Upper lobe of left lung (tissue), 6 donors: ENCODE results near the gene BRCA1. TPM values are rescaled to one million over a fixed set of nuclear protein-coding genes. Genes with fewer than 3 reads are reported as not detected.

ENCODE experiments used
- ATAC-seq, 2 donors: fragments of 200-7000 bp; cut with Tn5 transposase; one replicate each; pipeline ENCODE4 v1.9.1; 2022; ENCODE audit warnings: mild to moderate bottlenecking in 2 of 2, moderate library complexity in 2 of 2; ENCODE audit not compliant: low FRiP score in 2 of 2
- DNase-seq, 2 donors: peaks; one replicate each; pipeline ENCODE4 v3.0.0-alpha.2; 2019 to 2020
- H3K27ac ChIP-seq, 4 donors: fragments of 200-600 bp; sonication (generic); one replicate each; pipeline ENCODE4 v1.5.1; 2016 to 2019
- H3K27me3 ChIP-seq, 4 donors: fragments of 200-600 bp; sonication (generic); one replicate each; pipeline ENCODE4 v1.5.1; 2017 to 2019
- H3K36me3 ChIP-seq, 4 donors: fragments of 200-600 bp; sonication (generic); one replicate each; pipeline ENCODE4 v1.5.1; 2016 to 2019
- H3K4me1 ChIP-seq, 4 donors: fragments of 200-600 bp; sonication (generic); one replicate each; pipeline ENCODE4 v1.5.1; 2018 to 2019
- H3K4me3 ChIP-seq, 4 donors: fragments of 200-600 bp; sonication (generic); one replicate each; pipeline ENCODE4 v1.5.1; 2017 to 2019; ENCODE audit warnings: mild to moderate bottlenecking in 2 of 4, moderate library complexity in 1 of 4
- H3K9me3 ChIP-seq, 4 donors: fragments of 200-600 bp; sonication (generic); one replicate each; pipeline ENCODE4 v1.5.1; 2018 to 2019
- CTCF ChIP-seq, 6 experiments: fragments of 450-650 bp in 4 of 6; fragments of 200-600 bp in 2 of 6; sonication (generic) in 2 of 6; IDR thresholded peaks; one replicate each; pipeline ENCODE4 v1.5.1; 2016 to 2019; ENCODE audit warnings: antibody characterized with exemption in 6 of 6
- EP300 ChIP-seq, 4 donors: sonication (generic); formaldehyde crosslinking; IDR thresholded peaks; one replicate each; pipeline ENCODE4 v1.5.1; 2017; ENCODE audit warnings: antibody characterized with exemption in 4 of 4, control low read depth in 2 of 4
- POLR2A ChIP-seq, 4 donors: fragments of 450-650 bp; IDR thresholded peaks; one replicate each; pipeline ENCODE4 v1.5.1; 2016 to 2017; ENCODE audit warnings: antibody characterized with exemption in 4 of 4, mild to moderate bottlenecking in 2 of 4
- POLR2AphosphoS5 ChIP-seq, 2 donors: sonication (generic); formaldehyde crosslinking; IDR thresholded peaks; one replicate each; pipeline ENCODE4 v1.5.1; 2017; ENCODE audit warnings: antibody characterized with exemption in 2 of 2
- WGBS, 2 donors: methylation state at CpG; one replicate each; pipeline ENCODE4 v1.1.5; 2017 to 2018; 5-methylcytosine and 5-hydroxymethylcytosine counted together
- total RNA-seq, 6 donors: library from RNA; depleted of rRNA in 4 of 6; stranded (reverse); fragments of >200 nt in 4 of 6; gene quantifications; one replicate each; pipeline versions ENCODE4 v1.1.0 to v1.2.1, GENCODE V29; 2016 to 2021
- donor health status: DM: no; HTN: no; CAD: no; lungs with moderate emphysema.
- donor health status: DM: no; HTN: yes; CAD: no; lungs with severe emphysema.

Gene BRCA1
- total RNA-seq, 6 donors from 2014 or later, result 4.3 to 15.7 (median 8.0) TPM

GRCh38 chr17:43126911-43127290 is 1.7 kb upstream of the BRCA1 start:
- DNase-seq, result peak in 1 of 2 donors; percentile 83
- WGBS, 2 donors, result 95 to 96% methylated on average over 13 to 15 of the region's 24 CpGs
- no peak overlapping the region for H3K4me3 ChIP-seq

GRCh38 chr17:43125967-43126910 is 1.1 kb upstream of the BRCA1 start:
- DNase-seq, result peak in 1 of 2 donors; percentile 79
- TF ChIP-seq POLR2A (IDR thresholded peaks at IDR 0.05), result no peak
- no peak for TF ChIP-seq POLR2AphosphoS5 (IDR thresholded peaks at IDR 0.05)
- TF ChIP-seq CTCF (IDR thresholded peaks at IDR 0.05), result no peak
- TF ChIP-seq EP300 (IDR thresholded peaks at IDR 0.05), result no peak
- peak in 1 of 2 donors; percentile 15 for ATAC-seq

More at GRCh38 chr17:43126911-43127290, 1.7 kb upstream of the BRCA1 start:
- ATAC-seq, result no peak
- no peaks in the 10 kb centered on the region for H3K27me3 ChIP-seq
- TF ChIP-seq EP300 (IDR thresholded peaks at IDR 0.05), result no peak
- H3K9me3 ChIP-seq, result no peaks in the 10 kb centered on the region
- H3K36me3 ChIP-seq, result peaks cover 0 to 5% (median 0%) of the 10 kb centered on the region in 4 donors
- no peak overlapping the region for H3K27ac ChIP-seq
- peaks cover 26 to 46% (median 32%) of the 10 kb centered on the region in 4 donors for H3K4me1 ChIP-seq

GRCh38 chr17:43118679-43119615 is 6.2 kb downstream of the BRCA1 start:
- TF ChIP-seq CTCF (IDR thresholded peaks at IDR 0.05), result no peak
- TF ChIP-seq POLR2A (IDR thresholded peaks at IDR 0.05), result no peak
- TF ChIP-seq EP300 (IDR thresholded peaks at IDR 0.05), result no peak
- no peak for TF ChIP-seq POLR2AphosphoS5 (IDR thresholded peaks at IDR 0.05)
- Histone ChIP-seq H3K4me3 (no peak overlapping the region), H3K36me3 (no peaks in the 10 kb centered on the region), H3K4me1 (peaks cover 0 to 8% (median 3%) of the 10 kb centered on the region in 4 donors), H3K27ac (peak overlapping the region in 1 of 4 donors; percentile 26), H3K9me3 (no peaks in the 10 kb centered on the region), H3K27me3 (no peaks in the 10 kb centered on the region)
- 67 to 71% methylated on average over 14 of the region's 14 CpGs for WGBS, 2 donors
- ATAC-seq (no peak), DNase-seq (no peak)

More at GRCh38 chr17:43125967-43126910, 1.1 kb upstream of the BRCA1 start:
- H3K4me1 ChIP-seq, result peaks cover 26 to 46% (median 32%) of the 10 kb centered on the region in 4 donors
- peak overlapping the region; percentile 37 to 69 (median 61) for H3K4me3 ChIP-seq
- no peaks in the 10 kb centered on the region for H3K27me3 ChIP-seq
- peaks cover 0 to 5% (median 0%) of the 10 kb centered on the region in 4 donors for H3K36me3 ChIP-seq
- WGBS, 2 donors, result 78 to 80% methylated on average over 53 to 54 of the region's 59 CpGs
- no peaks in the 10 kb centered on the region for H3K9me3 ChIP-seq
- H3K27ac ChIP-seq, result peak overlapping the region; percentile 79 to 91 (median 84)

- DNase-seq (no peak), ATAC-seq (no peak)
- Histone ChIP-seq H3K9me3 (no peaks in the 10 kb centered on the region), H3K4me1 (peaks cover 0 to 8% (median 2%) of the 10 kb centered on the region in 4 donors), H3K36me3 (no peaks in the 10 kb centered on the region), H3K27ac (no peak overlapping the region), H3K4me3 (no peak overlapping the region), H3K27me3 (no peaks in the 10 kb centered on the region)
- WGBS, 2 donors, result 75 to 79% methylated on average over 2 of the region's 2 CpGs
- no peak for TF ChIP-seq CTCF (IDR thresholded peaks at IDR 0.05)
- no peak for TF ChIP-seq POLR2A (IDR thresholded peaks at IDR 0.05)
- no peak for TF ChIP-seq POLR2AphosphoS5 (IDR thresholded peaks at IDR 0.05)
- TF ChIP-seq EP300 (IDR thresholded peaks at IDR 0.05), result no peak
Measured at GRCh38 chr17:43114151-43114552, 11.0 kb downstream of the BRCA1 start.

GRCh38 chr17:43106552-43106951 is 18.6 kb downstream of the BRCA1 start:
- no peaks in the 10 kb centered on the region for H3K4me1 ChIP-seq
- WGBS, 2 donors, result 93 to 98% methylated on average over 1 of the region's 1 CpG
- DNase-seq (no peak), ATAC-seq (no peak)
- peaks cover 0 to 11% (median 5%) of the 10 kb centered on the region in 4 donors for H3K36me3 ChIP-seq
- H3K27me3 ChIP-seq, result no peaks in the 10 kb centered on the region
- H3K4me3 ChIP-seq, result no peak overlapping the region
- no peak overlapping the region for H3K27ac ChIP-seq
- H3K9me3 ChIP-seq, result no peaks in the 10 kb centered on the region
- TF ChIP-seq EP300 (IDR thresholded peaks at IDR 0.05), result no peak
- no peak for TF ChIP-seq POLR2A (IDR thresholded peaks at IDR 0.05)
- no peak for TF ChIP-seq POLR2AphosphoS5 (IDR thresholded peaks at IDR 0.05)
- no peak for TF ChIP-seq CTCF (IDR thresholded peaks at IDR 0.05)
